GM21360 (cell line): ENCODE measurements around the gene INSIG2.

Experiments
- ATAC-seq: cut with Tn5 transposase; IDR thresholded peaks from one replicate; pipeline ENCODE4 v1.9.1; 2021; ENCODE audit warnings: mild to moderate bottlenecking, moderate library complexity; ENCODE audit not compliant: unreplicated experiment

INSIG2 gene

GRCh38 chr2:118127250-118127649, 39.0 kb downstream of the INSIG2 start:
- no peak for ATAC-seq

DNA sequence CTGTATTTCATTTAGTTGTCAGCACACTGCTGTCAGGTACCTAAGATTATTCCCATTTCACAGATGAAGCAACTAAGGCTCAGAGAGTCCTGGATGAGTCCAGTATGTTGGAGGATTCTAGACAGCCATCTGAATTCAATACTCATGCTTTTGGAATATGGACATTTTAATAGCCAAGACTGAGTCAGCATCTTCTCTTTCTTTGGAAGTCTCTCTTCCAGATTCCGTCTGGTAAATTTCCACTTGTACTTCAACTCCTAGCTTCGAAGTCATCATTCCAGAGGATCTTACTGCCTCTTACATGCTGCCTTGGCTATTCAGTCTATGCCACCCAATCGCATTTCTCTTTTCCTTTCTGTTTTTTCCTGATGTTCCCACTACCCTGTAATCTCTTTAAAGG, 40.6 kb downstream of the INSIG2 start:
- ATAC-seq: no peak

DNA sequence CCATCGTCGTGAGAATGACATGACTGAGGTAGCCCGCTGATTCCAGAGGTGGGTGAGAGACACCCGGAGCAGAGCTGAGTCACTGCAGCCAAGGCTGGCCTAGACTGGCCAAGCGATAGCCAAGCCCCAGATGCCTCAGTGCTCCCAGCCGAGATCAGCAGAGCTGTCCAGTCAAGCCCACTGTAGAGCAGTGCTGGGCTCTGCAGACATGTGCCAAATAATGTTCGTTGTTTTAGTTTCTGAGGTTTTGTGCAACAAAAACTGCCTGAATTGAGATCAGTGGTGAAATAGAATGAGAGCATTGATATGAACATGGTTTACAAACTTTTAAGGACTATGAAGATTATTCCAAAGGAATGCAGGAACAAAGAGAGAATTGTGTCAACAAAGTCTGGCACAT, 42.1 kb downstream of the INSIG2 start:
- no peak for ATAC-seq

DNA sequence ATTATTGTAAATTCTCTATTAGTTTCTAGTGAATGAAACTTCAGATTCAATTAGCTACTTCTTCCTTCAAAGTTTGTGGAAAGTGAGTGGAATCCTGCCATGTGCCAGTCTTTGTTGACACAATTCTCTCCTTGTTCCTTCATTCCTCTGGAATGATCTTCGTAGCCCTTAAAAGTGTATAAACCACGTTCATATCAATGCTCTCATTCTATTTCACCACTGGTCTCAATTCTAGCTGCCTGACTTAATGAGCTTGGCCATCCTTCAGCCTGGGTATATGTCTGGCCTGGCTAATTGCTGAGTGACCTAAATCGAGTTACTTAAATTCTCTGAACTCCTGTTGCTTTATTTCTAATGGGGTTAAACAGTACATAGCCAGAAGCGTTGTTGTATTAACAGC, 43.5 kb downstream of the INSIG2 start:
- ATAC-seq: no peak

DNA sequence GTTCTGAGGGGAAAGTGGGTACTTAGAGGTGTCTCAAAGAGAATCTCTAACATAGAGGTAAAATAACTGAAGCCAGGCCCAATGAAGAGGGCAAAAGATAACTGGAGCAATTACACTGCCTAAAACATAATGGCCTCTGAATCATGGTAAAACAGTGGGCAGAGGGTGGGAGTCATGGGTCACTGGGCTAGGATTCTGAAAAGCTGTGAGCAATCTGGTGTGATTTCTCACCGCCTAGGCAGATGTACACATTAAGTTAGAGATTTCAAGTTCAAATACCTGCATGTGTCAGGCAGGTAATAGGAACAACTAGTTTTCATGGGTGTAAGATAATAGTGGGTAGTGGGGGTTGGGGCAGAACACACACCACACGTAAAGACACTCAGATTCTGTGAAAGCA, 45.6 kb downstream of the INSIG2 start:
- ATAC-seq: no peak

DNA sequence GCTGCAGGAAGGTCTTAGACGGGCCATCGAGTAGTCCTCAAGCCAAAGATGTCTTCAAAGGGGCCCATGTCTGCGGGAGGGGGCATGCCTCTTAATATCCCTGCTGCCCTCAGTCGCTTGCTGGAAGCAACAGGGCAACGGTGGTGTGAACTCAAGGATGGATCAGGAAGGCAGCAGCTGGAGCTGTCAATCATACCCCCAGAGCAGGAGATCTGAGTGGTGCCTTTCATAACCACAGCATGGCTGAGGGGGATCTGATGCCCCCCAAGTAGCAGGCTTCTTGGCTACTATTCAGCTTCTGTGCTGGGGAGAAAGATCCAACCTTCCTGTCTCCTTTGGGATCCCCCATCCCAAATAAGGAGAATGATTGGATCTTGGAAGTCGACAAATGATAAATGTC, 46.4 kb downstream of the INSIG2 start:
- no peak for ATAC-seq

DNA sequence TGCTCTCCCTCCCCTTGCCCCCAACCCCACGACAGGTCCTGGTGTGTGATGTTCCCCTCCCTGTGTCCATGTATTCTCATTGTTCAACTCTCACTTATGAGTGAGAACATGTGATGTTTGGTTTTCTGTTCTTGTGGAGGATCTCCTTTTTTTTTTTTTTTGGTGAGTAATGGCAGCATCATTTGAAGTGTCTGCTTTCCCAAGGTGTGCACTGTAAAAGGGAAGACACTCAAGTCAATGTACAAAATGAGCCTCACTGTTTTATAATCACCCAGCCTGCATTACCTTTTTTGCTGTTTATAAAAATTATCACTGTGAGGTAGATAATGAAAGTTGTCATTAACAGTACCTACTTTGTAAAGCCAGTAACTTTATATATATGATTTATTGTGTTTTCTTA, 56.9 kb downstream of the INSIG2 start:
- ATAC-seq: no peak

GRCh38 chr2:118145806-118146205, 57.5 kb downstream of the INSIG2 start:
- ATAC-seq: no peak

DNA sequence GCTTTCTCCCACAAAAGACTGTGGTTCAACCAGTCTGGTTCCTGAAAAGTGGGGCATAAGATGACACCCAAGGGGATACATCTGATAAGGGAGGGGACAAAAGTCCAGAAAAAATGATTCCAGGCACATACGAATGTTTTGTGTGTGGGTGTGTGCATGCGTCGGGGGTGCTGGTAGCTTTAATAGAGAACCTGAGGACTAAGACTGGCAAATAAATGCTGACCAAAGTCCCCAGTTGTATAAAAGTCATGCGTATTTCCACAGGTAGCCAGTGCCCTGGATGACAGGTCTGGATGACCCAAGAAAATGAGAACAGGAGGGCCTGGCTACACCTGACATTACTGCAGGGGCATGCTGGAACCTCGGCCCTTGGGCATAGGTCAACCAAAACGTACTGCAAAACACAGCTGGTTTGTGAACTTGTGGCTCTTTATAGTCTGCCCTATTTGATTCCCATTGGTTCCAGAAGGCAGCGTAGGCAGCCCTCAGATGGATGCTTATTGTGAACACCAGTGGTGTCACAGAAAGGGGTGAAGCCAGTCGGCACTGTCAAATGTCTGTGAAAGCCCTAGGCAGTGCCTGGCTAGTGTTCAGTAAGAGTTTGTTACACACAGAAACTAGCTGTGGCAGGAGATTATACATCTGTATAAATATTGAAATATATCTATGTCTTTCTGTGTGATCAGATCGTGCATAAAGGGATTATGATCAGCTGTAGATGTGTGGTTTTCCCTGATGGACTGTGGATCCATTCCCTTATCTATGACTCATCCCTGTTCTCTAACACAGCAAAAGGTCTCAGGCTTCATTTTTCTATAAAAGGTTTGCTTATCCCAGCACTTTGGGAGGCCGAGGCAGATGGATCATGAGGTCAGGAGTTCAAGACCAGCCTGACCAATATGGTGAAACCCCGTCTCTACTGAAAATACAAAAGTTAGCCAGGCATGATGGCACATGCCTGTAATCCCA, 58.3 kb downstream of the INSIG2 start:
- no peak for ATAC-seq

DNA sequence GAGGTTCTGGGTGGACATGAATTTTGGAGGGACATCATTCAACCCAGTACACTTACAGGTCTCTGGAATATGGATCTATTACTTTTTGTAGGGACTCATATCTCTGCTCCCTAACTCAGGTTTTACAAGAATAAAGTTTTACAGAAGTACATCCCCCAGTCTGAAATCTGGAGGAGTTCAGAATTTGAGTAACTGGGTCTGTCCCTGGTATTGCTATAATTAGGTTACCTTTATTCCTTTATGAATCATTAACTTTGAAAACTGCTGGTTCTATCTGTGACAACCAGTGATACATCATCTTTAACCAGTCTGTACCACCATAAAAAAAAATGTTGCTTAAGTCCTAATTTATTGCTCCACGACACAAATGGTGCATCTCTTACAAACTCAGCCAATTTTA, 59.9 kb downstream of the INSIG2 start:
- ATAC-seq: no peak

DNA sequence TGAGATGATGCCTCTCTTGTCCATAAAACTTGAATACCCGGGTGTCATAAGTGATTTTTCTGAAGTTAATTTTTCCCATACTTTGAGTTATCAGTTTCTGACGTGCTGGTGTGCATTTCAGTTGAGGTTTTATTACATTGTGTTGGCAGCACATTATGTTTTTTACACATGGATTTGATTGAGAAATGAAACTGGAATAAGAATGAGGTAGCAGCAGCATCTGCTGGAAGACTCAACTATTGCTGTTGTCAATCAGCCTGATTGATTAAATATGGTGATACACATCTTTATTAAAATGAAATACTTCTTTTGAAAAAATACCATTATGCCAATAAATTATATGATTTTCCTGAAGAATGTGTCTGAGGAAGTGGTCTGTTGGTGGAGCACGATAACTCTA, 60.5 kb downstream of the INSIG2 start:
- ATAC-seq: no peak

- no peak for ATAC-seq
Observed at GRCh38 chr2:118150294-118150693, 62.0 kb downstream of the INSIG2 start.

GRCh38 chr2:118151831-118152230, 63.6 kb downstream of the INSIG2 start:
- no peak for ATAC-seq

DNA sequence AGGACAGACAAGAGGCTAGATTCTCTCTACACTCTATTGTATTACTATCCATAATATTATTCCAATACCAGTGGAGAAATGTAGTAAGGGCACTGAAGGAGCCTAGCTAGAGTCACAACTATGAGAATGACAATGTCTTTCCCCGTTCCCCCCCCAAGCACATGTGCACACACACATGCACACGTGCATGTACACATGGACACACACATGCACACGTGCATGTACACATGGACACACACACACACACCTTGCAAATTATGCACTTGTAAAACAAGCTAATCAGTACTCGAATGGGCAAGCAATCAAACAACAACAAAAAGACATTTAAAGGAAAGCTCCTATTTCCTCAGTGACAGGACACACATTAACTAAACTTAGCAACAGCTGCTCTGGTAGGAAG, 65.2 kb downstream of the INSIG2 start:
- ATAC-seq: no peak

- no peak for ATAC-seq
Observed at GRCh38 chr2:118154176-118154575, 65.9 kb downstream of the INSIG2 start.
